ENCODE data around the gene LCNL1. TPM values are rescaled to one million over a fixed set of nuclear protein-coding genes. Genes with fewer than 3 reads are reported as not detected.

Gene LCNL1
- total RNA-seq, 1 experiment from 2014 or later, result not detected

Other genes with a start within 250 kb of the LCNL1 start
- not detected in 2 replicates for gene LCN10, start 240.1 kb upstream of the LCNL1 start, total RNA-seq (2014; rRNA removed; shearing (Covaris generic))
- gene LCN6, start 234.5 kb upstream of the LCNL1 start, total RNA-seq (2014; rRNA removed; shearing (Covaris generic)), result not detected in 2 replicates
- gene LCN8, start 224.8 kb upstream of the LCNL1 start, total RNA-seq (2014; rRNA removed; shearing (Covaris generic)), result not detected in 2 replicates
- 0.60 TPM in 1 of 2 replicates, not detected in the other for gene LCN15, start 218.5 kb upstream of the LCNL1 start, total RNA-seq (2014; rRNA removed; shearing (Covaris generic))
- 357 and 376 TPM in 2 replicates for gene TMEM141, start 191.6 kb upstream of the LCNL1 start, total RNA-seq (2014; rRNA removed; shearing (Covaris generic))
- 9.0 and 10.4 TPM in 2 replicates for gene CCDC183, start 186.7 kb upstream of the LCNL1 start, total RNA-seq (2014; rRNA removed; shearing (Covaris generic))
- gene RABL6, start 175.0 kb upstream of the LCNL1 start, total RNA-seq (2014; rRNA removed; shearing (Covaris generic)), result 242 and 247 TPM in 2 replicates
- 9.0 and 9.4 TPM in 2 replicates for gene AJM1, start 140.5 kb upstream of the LCNL1 start, total RNA-seq (2014; rRNA removed; shearing (Covaris generic))
- 230 and 232 TPM in 2 replicates for gene PHPT1, start 133.6 kb upstream of the LCNL1 start, total RNA-seq (2014; rRNA removed; shearing (Covaris generic))
- gene MAMDC4, start 130.6 kb upstream of the LCNL1 start, total RNA-seq (2014; rRNA removed; shearing (Covaris generic)), result 14.9 and 29.8 TPM in 2 replicates
- 428 and 484 TPM in 2 replicates for gene EDF1, start 116.7 kb upstream of the LCNL1 start, total RNA-seq (2014; rRNA removed; shearing (Covaris generic))
- gene TRAF2, start 96.5 kb upstream of the LCNL1 start, total RNA-seq (2014; rRNA removed; shearing (Covaris generic)), result 36.4 and 36.7 TPM in 2 replicates
- 379 and 389 TPM in 2 replicates for gene FBXW5, start 38.3 kb upstream of the LCNL1 start, total RNA-seq (2014; rRNA removed; shearing (Covaris generic))
- gene C8G, start 37.8 kb upstream of the LCNL1 start, total RNA-seq (2014; rRNA removed; shearing (Covaris generic)), result 0.71 and 2.6 TPM in 2 replicates
- 0.58 and 0.94 TPM in 2 replicates for gene LCN12, start 30.7 kb upstream of the LCNL1 start, total RNA-seq (2014; rRNA removed; shearing (Covaris generic))
- gene PTGDS, start 5.5 kb upstream of the LCNL1 start, total RNA-seq (2014; rRNA removed; shearing (Covaris generic)), result not detected in 2 replicates
- 169 and 179 TPM in 2 replicates for gene PAXX, start 9.4 kb downstream of the LCNL1 start, total RNA-seq (2014; rRNA removed; shearing (Covaris generic))
- gene CLIC3, start 13.6 kb downstream of the LCNL1 start, total RNA-seq (2014; rRNA removed; shearing (Covaris generic)), result 17.0 and 24.1 TPM in 2 replicates
- gene ABCA2, start 45.2 kb downstream of the LCNL1 start, total RNA-seq (2014; rRNA removed; shearing (Covaris generic)), result 92.6 and 99.9 TPM in 2 replicates
- gene FUT7, start 49.1 kb downstream of the LCNL1 start, total RNA-seq (2014; rRNA removed; shearing (Covaris generic)), result 0.36 and 0.42 TPM in 2 replicates
- gene NPDC1, start 63.2 kb downstream of the LCNL1 start, total RNA-seq (2014; rRNA removed; shearing (Covaris generic)), result 59.9 and 84.3 TPM in 2 replicates
- 2.5 and 2.7 TPM in 2 replicates for gene ENTPD2, start 71.1 kb downstream of the LCNL1 start, total RNA-seq (2014; rRNA removed; shearing (Covaris generic))
- 217 and 239 TPM in 2 replicates for gene SAPCD2, start 87.6 kb downstream of the LCNL1 start, total RNA-seq (2014; rRNA removed; shearing (Covaris generic))
- gene UAP1L1, start 94.5 kb downstream of the LCNL1 start, total RNA-seq (2014; rRNA removed; shearing (Covaris generic)), result 3.7 and 5.3 TPM in 2 replicates
- gene MAN1B1, start 104.0 kb downstream of the LCNL1 start, total RNA-seq (2014; rRNA removed; shearing (Covaris generic)), result 82.2 and 104 TPM in 2 replicates
- gene DPP7, start 131.7 kb downstream of the LCNL1 start, total RNA-seq (2014; rRNA removed; shearing (Covaris generic)), result 290 and 324 TPM in 2 replicates
- gene GRIN1, start 156.2 kb downstream of the LCNL1 start, total RNA-seq (2014; rRNA removed; shearing (Covaris generic)), result 0.39 and 3.0 TPM in 2 replicates
- gene LRRC26, start 187.1 kb downstream of the LCNL1 start, total RNA-seq (2014; rRNA removed; shearing (Covaris generic)), result 0.43 and 0.44 TPM in 2 replicates
- gene TMEM210, start 189.1 kb downstream of the LCNL1 start, total RNA-seq (2014; rRNA removed; shearing (Covaris generic)), result not detected in 2 replicates
- gene ANAPC2, start 205.6 kb downstream of the LCNL1 start, total RNA-seq (2014; rRNA removed; shearing (Covaris generic)), result 60.6 and 64.0 TPM in 2 replicates
- 184 and 208 TPM in 2 replicates for gene SSNA1, start 205.7 kb downstream of the LCNL1 start, total RNA-seq (2014; rRNA removed; shearing (Covaris generic))
- 63.1 and 66.3 TPM in 2 replicates for gene TPRN, start 217.7 kb downstream of the LCNL1 start, total RNA-seq (2014; rRNA removed; shearing (Covaris generic))
- 44.7 and 51.5 TPM in 2 replicates for gene TMEM203, start 222.7 kb downstream of the LCNL1 start, total RNA-seq (2014; rRNA removed; shearing (Covaris generic))
- 19.0 and 23.9 TPM in 2 replicates for gene NDOR1, start 222.7 kb downstream of the LCNL1 start, total RNA-seq (2014; rRNA removed; shearing (Covaris generic))
- gene RNF208, start 239.2 kb downstream of the LCNL1 start, total RNA-seq (2014; rRNA removed; shearing (Covaris generic)), result 0.55 and 1.7 TPM in 2 replicates
- 1.6 and 2.4 TPM in 2 replicates for gene CYSRT1, start 242.2 kb downstream of the LCNL1 start, total RNA-seq (2014; rRNA removed; shearing (Covaris generic))
- 0.38 TPM in 1 of 2 replicates, not detected in the other for gene RNF224, start 244.5 kb downstream of the LCNL1 start, total RNA-seq (2014; rRNA removed; shearing (Covaris generic))
- 0.15 TPM in 1 of 2 replicates, not detected in the other for gene SLC34A3, start 247.9 kb downstream of the LCNL1 start, total RNA-seq (2014; rRNA removed; shearing (Covaris generic))